ENCODE data around the gene TREM2.

The TREM2 gene

DNA sequence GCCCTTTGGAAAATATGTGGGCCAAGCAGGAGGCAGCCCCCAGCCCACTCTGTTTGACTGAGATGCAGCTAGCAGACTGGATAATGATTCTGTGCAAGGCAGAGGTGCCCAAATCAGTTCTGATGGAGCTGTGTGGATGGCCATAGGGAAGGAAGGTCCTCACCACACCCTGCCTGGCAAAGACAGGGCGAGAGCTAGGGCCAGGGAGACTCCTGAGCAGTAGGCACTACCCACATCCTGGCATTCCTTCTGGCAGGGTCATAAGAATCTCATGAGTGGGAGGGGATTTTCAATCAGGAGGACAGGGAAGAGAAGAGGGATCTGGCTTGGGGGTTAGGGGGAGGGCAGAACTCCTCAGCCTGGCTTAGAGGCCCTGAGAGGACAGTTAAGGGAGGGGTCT, 18.6 kb upstream of the TREM2 start:
- Histone ChIP-seq H4K12ac (ENCODE audit: low read depth, low read length) (no peak overlapping the region), H3K27me3 (ENCODE audit: insufficient read depth, low read length) (no peaks in the 10 kb centered on the region), H3K79me1 (ENCODE audit: low read length) (no peaks in the 10 kb centered on the region), H3K23ac (ENCODE audit: low read length) (no peak overlapping the region), H2BK120ac (ENCODE audit: insufficient read depth, low read length, poor library complexity) (no peak overlapping the region), H4K91ac (ENCODE audit: low read depth, low read length) (no peak overlapping the region), H2AK5ac (ENCODE audit: low read length) (no peak overlapping the region), H2BK12ac (ENCODE audit: low read length) (no peak overlapping the region), H3K14ac (ENCODE audit: low read length) (no peak overlapping the region), H3K27ac (ENCODE audit: low read depth, low read length) (no peak overlapping the region), H2BK5ac (ENCODE audit: low read depth, low read length, poor library complexity) (no peak overlapping the region), H3K18ac (ENCODE audit: low read length) (no peak overlapping the region), H2AFZ (ENCODE audit: insufficient read depth, low read length, poor library complexity) (no peak overlapping the region), H3K4me3 (ENCODE audit: low read depth, low read length) (no peak overlapping the region), H3K9me3 (ENCODE audit: insufficient read depth, low read depth, low read length) (no peaks in the 10 kb centered on the region), H3K4me1 (ENCODE audit: control insufficient read depth in 1 of 2, insufficient read depth in 2 of 2, low read length in 2 of 2) (peaks cover 0 to 8% of the 10 kb centered on the region in 2 experiments), H4K8ac (ENCODE audit: low read depth, low read length) (no peak overlapping the region), H3K4me2 (ENCODE audit: low read length) (no peak overlapping the region), H3K4ac (ENCODE audit: low read depth, low read length) (no peak overlapping the region), H3K36me3 (ENCODE audit: control insufficient read depth in 1 of 2, insufficient read depth in 2 of 2, low read length in 2 of 2) (no peaks in the 10 kb centered on the region), H3K9ac (ENCODE audit: low read length) (no peak overlapping the region), H3K79me2 (ENCODE audit: control insufficient read depth, insufficient read depth, low read length, poor library complexity) (no peaks in the 10 kb centered on the region)
- no CpG with 5 or more reads among the region's 1 CpG for WGBS (ENCODE audit: extremely low coverage, insufficient coverage, insufficient read length)
- no peak for DNase-seq

DNA sequence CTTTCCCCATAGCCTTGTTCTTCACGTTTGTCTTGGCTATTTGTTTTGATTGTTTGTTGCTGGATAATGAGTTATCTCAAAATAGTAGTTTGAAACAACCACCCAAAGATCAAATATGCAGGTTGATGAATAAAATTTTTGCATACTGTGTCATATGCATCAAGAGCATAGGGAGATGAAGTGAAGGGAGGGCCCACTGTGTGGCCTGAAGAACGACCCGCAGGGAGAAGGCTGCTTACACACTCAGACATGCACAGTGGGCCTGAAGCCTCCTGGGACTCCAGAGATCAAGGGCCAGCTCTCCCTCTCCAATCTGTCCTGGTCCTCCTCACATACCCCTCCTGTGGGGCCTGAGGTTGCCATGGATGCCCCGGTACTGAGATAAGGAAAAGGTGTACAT, 16.2 kb upstream of the TREM2 start:
- H2BK120ac ChIP-seq (ENCODE audit: insufficient read depth, low read length, poor library complexity) = no peak overlapping the region
- H3K4ac ChIP-seq (ENCODE audit: low read depth, low read length) = no peak overlapping the region
- no peak overlapping the region for H2BK12ac ChIP-seq (ENCODE audit: low read length)
- WGBS (ENCODE audit: extremely low coverage, insufficient coverage, insufficient read length) = no CpG with 5 or more reads among the region's 4 CpGs
- no peak overlapping the region for H3K27ac ChIP-seq (ENCODE audit: low read depth, low read length)
- H4K8ac ChIP-seq (ENCODE audit: low read depth, low read length) = no peak overlapping the region
- no peak overlapping the region for H4K91ac ChIP-seq (ENCODE audit: low read depth, low read length)
- no peaks in the 10 kb centered on the region for H3K27me3 ChIP-seq (ENCODE audit: insufficient read depth, low read length)
- H3K9me3 ChIP-seq (ENCODE audit: insufficient read depth, low read depth, low read length) = no peaks in the 10 kb centered on the region
- H3K4me2 ChIP-seq (ENCODE audit: low read length) = no peak overlapping the region
- H2BK5ac ChIP-seq (ENCODE audit: low read depth, low read length, poor library complexity) = no peak overlapping the region
- no peak overlapping the region for H3K14ac ChIP-seq (ENCODE audit: low read length)
- no peaks in the 10 kb centered on the region for H3K36me3 ChIP-seq (ENCODE audit: control insufficient read depth in 1 of 2, insufficient read depth in 2 of 2, low read length in 2 of 2)
- no peak for DNase-seq
- no peak overlapping the region for H3K23ac ChIP-seq (ENCODE audit: low read length)
- no peak overlapping the region for H3K4me3 ChIP-seq (ENCODE audit: low read depth, low read length)
- no peak overlapping the region for H2AFZ ChIP-seq (ENCODE audit: insufficient read depth, low read length, poor library complexity)
- no peaks in the 10 kb centered on the region for H3K79me2 ChIP-seq (ENCODE audit: control insufficient read depth, insufficient read depth, low read length, poor library complexity)
- H3K18ac ChIP-seq (ENCODE audit: low read length) = no peak overlapping the region
- H3K4me1 ChIP-seq (ENCODE audit: control insufficient read depth in 1 of 2, insufficient read depth in 2 of 2, low read length in 2 of 2) = no peaks in the 10 kb centered on the region
- no peak overlapping the region for H3K9ac ChIP-seq (ENCODE audit: low read length)
- H3K79me1 ChIP-seq (ENCODE audit: low read length) = no peaks in the 10 kb centered on the region
- H4K12ac ChIP-seq (ENCODE audit: low read depth, low read length) = no peak overlapping the region
- H2AK5ac ChIP-seq (ENCODE audit: low read length) = no peak overlapping the region

DNA sequence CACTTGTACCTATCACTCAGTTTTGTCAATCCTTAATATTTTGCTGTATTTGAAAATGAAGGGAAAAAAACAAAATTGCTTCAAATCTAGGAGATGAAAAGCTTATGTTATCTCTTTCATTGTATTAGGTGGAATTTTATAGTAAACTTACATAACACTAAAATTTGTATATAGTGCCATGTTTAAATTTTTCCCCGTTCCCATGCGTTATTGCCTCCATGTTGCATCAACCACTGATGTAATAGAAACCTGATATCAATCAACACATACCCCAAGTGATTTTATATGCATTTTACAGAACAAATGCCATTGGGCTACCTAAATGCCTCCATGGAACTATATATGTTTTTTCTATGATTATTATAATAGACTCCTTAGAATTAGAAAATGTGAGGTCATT, 14.8 kb upstream of the TREM2 start:
- Histone ChIP-seq H2BK12ac (ENCODE audit: low read length) (no peak overlapping the region), H3K18ac (ENCODE audit: low read length) (no peak overlapping the region), H3K4me3 (ENCODE audit: low read depth, low read length) (no peak overlapping the region), H3K27ac (ENCODE audit: low read depth, low read length) (no peak overlapping the region), H4K12ac (ENCODE audit: low read depth, low read length) (no peak overlapping the region), H3K9ac (ENCODE audit: low read length) (no peak overlapping the region), H4K8ac (ENCODE audit: low read depth, low read length) (no peak overlapping the region), H3K14ac (ENCODE audit: low read length) (no peak overlapping the region), H3K4me2 (ENCODE audit: low read length) (no peak overlapping the region), H3K79me2 (ENCODE audit: control insufficient read depth, insufficient read depth, low read length, poor library complexity) (no peaks in the 10 kb centered on the region), H3K4ac (ENCODE audit: low read depth, low read length) (no peak overlapping the region), H3K27me3 (ENCODE audit: insufficient read depth, low read length) (no peaks in the 10 kb centered on the region), H2BK5ac (ENCODE audit: low read depth, low read length, poor library complexity) (no peak overlapping the region), H2AK5ac (ENCODE audit: low read length) (no peak overlapping the region), H2AFZ (ENCODE audit: insufficient read depth, low read length, poor library complexity) (no peak overlapping the region), H3K79me1 (ENCODE audit: low read length) (no peaks in the 10 kb centered on the region), H3K4me1 (ENCODE audit: control insufficient read depth in 1 of 2, insufficient read depth in 2 of 2, low read length in 2 of 2) (no peaks in the 10 kb centered on the region), H3K9me3 (ENCODE audit: insufficient read depth, low read depth, low read length) (no peaks in the 10 kb centered on the region), H3K23ac (ENCODE audit: low read length) (no peak overlapping the region), H2BK120ac (ENCODE audit: insufficient read depth, low read length, poor library complexity) (no peak overlapping the region), H3K36me3 (ENCODE audit: control insufficient read depth in 1 of 2, insufficient read depth in 2 of 2, low read length in 2 of 2) (no peaks in the 10 kb centered on the region), H4K91ac (ENCODE audit: low read depth, low read length) (no peak overlapping the region)
- no peak for DNase-seq
- no CpG with 5 or more reads among the region's 2 CpGs for WGBS (ENCODE audit: extremely low coverage, insufficient coverage, insufficient read length)

DNA sequence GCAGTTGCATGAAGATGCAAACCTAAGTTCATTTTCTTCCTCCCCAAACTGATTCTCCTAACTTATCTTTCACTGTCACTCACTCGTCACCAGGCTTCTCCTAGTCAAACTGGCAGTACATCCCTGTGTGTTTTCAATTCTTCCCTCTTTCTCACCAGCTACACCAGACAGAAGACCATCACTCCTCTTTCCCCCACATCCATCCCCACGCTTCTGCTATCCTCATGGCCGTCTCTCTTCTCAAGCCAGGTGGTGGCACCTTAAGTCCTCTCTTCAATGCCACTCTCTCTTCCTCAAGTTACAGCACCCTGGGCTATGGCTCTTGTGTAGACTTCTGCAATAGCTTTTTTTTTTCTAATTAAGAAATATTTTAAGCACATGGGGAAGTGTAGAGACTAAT, 14.4 kb upstream of the TREM2 start:
- H3K4me1 ChIP-seq (ENCODE audit: control insufficient read depth in 1 of 2, insufficient read depth in 2 of 2, low read length in 2 of 2) = no peaks in the 10 kb centered on the region
- H3K14ac ChIP-seq (ENCODE audit: low read length) = no peak overlapping the region
- H3K4ac ChIP-seq (ENCODE audit: low read depth, low read length) = no peak overlapping the region
- H2AK5ac ChIP-seq (ENCODE audit: low read length) = no peak overlapping the region
- no peak overlapping the region for H2BK120ac ChIP-seq (ENCODE audit: insufficient read depth, low read length, poor library complexity)
- no peak overlapping the region for H2AFZ ChIP-seq (ENCODE audit: insufficient read depth, low read length, poor library complexity)
- H3K79me2 ChIP-seq (ENCODE audit: control insufficient read depth, insufficient read depth, low read length, poor library complexity) = no peaks in the 10 kb centered on the region
- no peaks in the 10 kb centered on the region for H3K36me3 ChIP-seq (ENCODE audit: control insufficient read depth in 1 of 2, insufficient read depth in 2 of 2, low read length in 2 of 2)
- no peak overlapping the region for H3K27ac ChIP-seq (ENCODE audit: low read depth, low read length)
- H2BK12ac ChIP-seq (ENCODE audit: low read length) = no peak overlapping the region
- H3K23ac ChIP-seq (ENCODE audit: low read length) = no peak overlapping the region
- no CpG with 5 or more reads among the region's 3 CpGs for WGBS (ENCODE audit: extremely low coverage, insufficient coverage, insufficient read length)
- no peaks in the 10 kb centered on the region for H3K79me1 ChIP-seq (ENCODE audit: low read length)
- no peak overlapping the region for H4K91ac ChIP-seq (ENCODE audit: low read depth, low read length)
- no peak overlapping the region for H3K4me3 ChIP-seq (ENCODE audit: low read depth, low read length)
- no peak overlapping the region for H4K8ac ChIP-seq (ENCODE audit: low read depth, low read length)
- no peaks in the 10 kb centered on the region for H3K27me3 ChIP-seq (ENCODE audit: insufficient read depth, low read length)
- no peak overlapping the region for H2BK5ac ChIP-seq (ENCODE audit: low read depth, low read length, poor library complexity)
- no peak overlapping the region for H3K9ac ChIP-seq (ENCODE audit: low read length)
- no peak overlapping the region for H3K18ac ChIP-seq (ENCODE audit: low read length)
- H3K9me3 ChIP-seq (ENCODE audit: insufficient read depth, low read depth, low read length) = no peaks in the 10 kb centered on the region
- H4K12ac ChIP-seq (ENCODE audit: low read depth, low read length) = no peak overlapping the region
- no peak for DNase-seq
- H3K4me2 ChIP-seq (ENCODE audit: low read length) = no peak overlapping the region
